Endometrial microvascular endothelial cells (primary cell): Measurements from ENCODE around the gene KCNS1. TPM values are rescaled to one million over a fixed set of nuclear protein-coding genes. Genes with fewer than 3 reads are reported as not detected.

Experiments
- in situ Hi-C: cut with HindIII; loops from 2 replicates; pipeline ENCODE4 v1.10.0; 2017; ENCODE audit warnings: low sequenced_read_pairs, low pct_unique_long_range_greater_than_20kb; ENCODE audit errors: inconsistent ontology term
- total RNA-seq: library from RNA; depleted of rRNA; stranded (reverse); fragments of >200 nt; gene quantifications from one replicate; pipeline ENCODE4 v1.2.3, GENCODE V29; 2015; ENCODE audit errors: inconsistent ontology term

KCNS1 gene
- total RNA-seq, 1 donor from 2014 or later: not detected

- in situ Hi-C loops: no loop called here
Observed at GRCh38 chr20:45058168-45058850, 42.6 kb downstream of the KCNS1 start.

GRCh38 chr20:45056473-45057173 lies 44.3 kb downstream of the KCNS1 start:
- in situ Hi-C loops: no loop called here

GRCh38 chr20:45055056-45055455 lies 45.9 kb downstream of the KCNS1 start:
- in situ Hi-C loops: no loop called here

- in situ Hi-C loops: no loop called here
Observed at GRCh38 chr20:45053430-45054351, 47.2 kb downstream of the KCNS1 start.

- in situ Hi-C loops: no loop called here
Observed at GRCh38 chr20:45052698-45053429, 48.1 kb downstream of the KCNS1 start.

- in situ Hi-C loops: no loop called here
Observed at GRCh38 chr20:45051204-45052060, 49.5 kb downstream of the KCNS1 start.

- in situ Hi-C loops: no loop called here
Observed at GRCh38 chr20:45049904-45050471, 50.9 kb downstream of the KCNS1 start.

GRCh38 chr20:45049438-45049837 lies 51.5 kb downstream of the KCNS1 start:
- in situ Hi-C loops: no loop called here

GRCh38 chr20:45047581-45048119 lies 53.3 kb downstream of the KCNS1 start:
- in situ Hi-C loops: no loop called here

- in situ Hi-C loops: no loop called here
Observed at GRCh38 chr20:45044601-45045000, 56.3 kb downstream of the KCNS1 start.

- in situ Hi-C loops: no loop called here
Observed at GRCh38 chr20:45044084-45044573, 56.8 kb downstream of the KCNS1 start.

GRCh38 chr20:45042978-45043377 lies 57.9 kb downstream of the KCNS1 start:
- in situ Hi-C loops: no loop called here

Other genes starting within 250 kb of the KCNS1 start
- gene YWHAB, start 215.4 kb downstream of the KCNS1 start, total RNA-seq: 187 TPM
- 0.93 TPM for gene PABPC1L, start 191.1 kb downstream of the KCNS1 start, total RNA-seq
- gene TOMM34, start 140.7 kb downstream of the KCNS1 start, total RNA-seq: 64.1 TPM
- 13.7 TPM for gene STK4, start 134.6 kb downstream of the KCNS1 start, total RNA-seq
- gene WFDC5, start 14.0 kb upstream of the KCNS1 start, total RNA-seq: not detected
- gene WFDC12, start 23.3 kb upstream of the KCNS1 start, total RNA-seq: not detected
- gene PI3, start 73.8 kb upstream of the KCNS1 start, total RNA-seq: not detected
- gene SEMG1, start 105.9 kb upstream of the KCNS1 start, total RNA-seq: not detected
- not detected for gene SEMG2, start 120.2 kb upstream of the KCNS1 start, total RNA-seq
- not detected for gene SLPI, start 153.4 kb upstream of the KCNS1 start, total RNA-seq
- not detected for gene RBPJL, start 205.7 kb upstream of the KCNS1 start, total RNA-seq
- not detected for gene MATN4, start 207.2 kb upstream of the KCNS1 start, total RNA-seq
- gene SDC4, start 247.3 kb upstream of the KCNS1 start, total RNA-seq: 43.6 TPM